Fibroblast of the aortic adventitia (primary cell): ENCODE data around the gene B3GNT8. TPM values are rescaled to one million over a fixed set of nuclear protein-coding genes. Genes with fewer than 3 reads are reported as not detected.

Experiments
- DNase-seq: peaks from one replicate; pipeline ENCODE4 v3.0.0-alpha.2; 2010; ENCODE audit warnings: low read depth
- H3K4me3 ChIP-seq: 2 replicates; pipeline ENCODE4 v1.5.1; 2011; ENCODE audit warnings: low read depth, mild to moderate bottlenecking, control low read depth, low read length, moderate library complexity
- total RNA-seq: library from RNA; depleted of rRNA; stranded (reverse); fragments of >200 nt; gene quantifications from 2 replicates; pipeline ENCODE4 v1.2.3, GENCODE V29; 2012; ENCODE audit warnings: low replicate concordance
- TF ChIP-seq, protein P1 (sequence below): IDR thresholded peaks from 2 replicates; pipeline ENCODE4 v1.5.1; 2011; ENCODE audit warnings: mild to moderate bottlenecking, low read length, control low read depth, inconsistent platforms; ENCODE audit not compliant: insufficient read depth

The B3GNT8 gene
- total RNA-seq, 1 donor: 2.1 TPM

DNA sequence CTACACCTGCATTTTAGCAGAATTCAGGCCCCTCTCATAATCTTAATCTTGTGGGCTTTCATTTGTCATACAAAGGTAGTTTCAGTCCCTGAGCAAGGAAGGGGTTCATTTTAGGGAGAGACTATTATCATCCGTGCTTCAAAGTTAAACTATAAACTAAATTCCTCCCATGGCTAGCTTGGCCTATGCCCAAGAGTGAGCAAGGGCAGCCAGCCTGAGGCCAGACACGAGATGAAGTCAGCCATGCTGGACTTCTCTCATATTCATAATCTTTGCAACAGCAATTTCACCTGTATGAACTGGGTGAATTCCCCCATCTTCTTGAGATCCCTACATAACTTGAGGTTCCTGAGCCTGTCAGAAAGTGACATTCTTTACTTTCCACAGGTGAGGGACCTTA, 28.8 kb upstream of the B3GNT8 start:
- peak; percentile 14 for DNase-seq
- H3K4me3 ChIP-seq: no peak overlapping the region
- TF ChIP-seq, protein P1, sequence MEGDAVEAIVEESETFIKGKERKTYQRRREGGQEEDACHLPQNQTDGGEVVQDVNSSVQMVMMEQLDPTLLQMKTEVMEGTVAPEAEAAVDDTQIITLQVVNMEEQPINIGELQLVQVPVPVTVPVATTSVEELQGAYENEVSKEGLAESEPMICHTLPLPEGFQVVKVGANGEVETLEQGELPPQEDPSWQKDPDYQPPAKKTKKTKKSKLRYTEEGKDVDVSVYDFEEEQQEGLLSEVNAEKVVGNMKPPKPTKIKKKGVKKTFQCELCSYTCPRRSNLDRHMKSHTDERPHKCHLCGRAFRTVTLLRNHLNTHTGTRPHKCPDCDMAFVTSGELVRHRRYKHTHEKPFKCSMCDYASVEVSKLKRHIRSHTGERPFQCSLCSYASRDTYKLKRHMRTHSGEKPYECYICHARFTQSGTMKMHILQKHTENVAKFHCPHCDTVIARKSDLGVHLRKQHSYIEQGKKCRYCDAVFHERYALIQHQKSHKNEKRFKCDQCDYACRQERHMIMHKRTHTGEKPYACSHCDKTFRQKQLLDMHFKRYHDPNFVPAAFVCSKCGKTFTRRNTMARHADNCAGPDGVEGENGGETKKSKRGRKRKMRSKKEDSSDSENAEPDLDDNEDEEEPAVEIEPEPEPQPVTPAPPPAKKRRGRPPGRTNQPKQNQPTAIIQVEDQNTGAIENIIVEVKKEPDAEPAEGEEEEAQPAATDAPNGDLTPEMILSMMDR: no peak

DNA sequence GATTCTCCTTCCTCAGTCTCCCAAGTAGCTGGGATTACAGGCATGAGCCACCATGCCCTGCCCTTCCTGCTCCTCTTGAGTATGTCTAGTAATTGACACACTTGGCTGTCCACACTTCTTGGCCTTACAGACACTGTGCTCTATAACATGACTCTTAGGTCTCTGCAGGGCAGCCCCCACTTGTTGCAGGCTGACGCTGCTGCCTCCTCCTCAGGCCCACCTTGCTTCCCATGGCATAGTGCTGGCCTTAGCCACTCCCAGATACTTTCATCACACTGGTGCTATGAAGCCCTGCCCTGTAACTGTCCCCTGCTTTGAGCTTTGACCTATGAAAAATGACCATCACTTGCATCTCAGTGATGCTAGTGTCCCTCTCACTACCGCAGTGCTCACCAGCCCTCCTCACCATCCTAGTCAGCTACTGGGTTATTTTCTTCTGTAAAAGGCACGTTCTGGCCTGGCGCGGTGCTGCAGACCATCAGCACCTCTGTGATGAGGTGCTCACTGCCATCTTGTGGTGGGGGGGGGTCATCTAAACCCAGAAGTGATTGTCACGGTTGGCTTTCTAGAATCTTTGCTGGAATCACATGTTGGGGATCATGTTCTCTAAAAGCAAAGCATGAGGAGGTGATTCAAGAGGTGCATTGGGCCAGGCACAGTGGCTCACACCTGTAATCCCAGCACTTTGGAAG, 25.6 kb upstream of the B3GNT8 start:
- H3K4me3 ChIP-seq: no peak overlapping the region
- DNase-seq: no peak
- TF ChIP-seq, protein P1: no peak

DNA sequence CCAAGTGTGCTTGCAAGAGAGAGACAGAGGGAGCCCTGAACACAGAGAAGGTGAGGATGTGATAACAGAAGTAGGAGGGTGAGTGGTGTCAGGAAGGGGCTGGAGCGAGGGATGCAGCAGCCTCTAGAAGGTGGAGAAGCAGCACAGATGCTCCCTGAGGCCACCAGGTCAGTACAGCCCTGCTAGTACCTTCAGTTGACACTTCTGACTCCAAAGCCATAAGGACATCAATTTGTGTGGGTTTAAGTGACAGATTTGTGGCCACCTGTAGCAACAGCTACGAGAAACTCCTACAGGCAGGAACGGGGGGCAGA, 22.6 kb upstream of the B3GNT8 start:
- H3K4me3 ChIP-seq: no peak overlapping the region
- DNase-seq: no peak
- TF ChIP-seq, protein P1: no peak

DNA sequence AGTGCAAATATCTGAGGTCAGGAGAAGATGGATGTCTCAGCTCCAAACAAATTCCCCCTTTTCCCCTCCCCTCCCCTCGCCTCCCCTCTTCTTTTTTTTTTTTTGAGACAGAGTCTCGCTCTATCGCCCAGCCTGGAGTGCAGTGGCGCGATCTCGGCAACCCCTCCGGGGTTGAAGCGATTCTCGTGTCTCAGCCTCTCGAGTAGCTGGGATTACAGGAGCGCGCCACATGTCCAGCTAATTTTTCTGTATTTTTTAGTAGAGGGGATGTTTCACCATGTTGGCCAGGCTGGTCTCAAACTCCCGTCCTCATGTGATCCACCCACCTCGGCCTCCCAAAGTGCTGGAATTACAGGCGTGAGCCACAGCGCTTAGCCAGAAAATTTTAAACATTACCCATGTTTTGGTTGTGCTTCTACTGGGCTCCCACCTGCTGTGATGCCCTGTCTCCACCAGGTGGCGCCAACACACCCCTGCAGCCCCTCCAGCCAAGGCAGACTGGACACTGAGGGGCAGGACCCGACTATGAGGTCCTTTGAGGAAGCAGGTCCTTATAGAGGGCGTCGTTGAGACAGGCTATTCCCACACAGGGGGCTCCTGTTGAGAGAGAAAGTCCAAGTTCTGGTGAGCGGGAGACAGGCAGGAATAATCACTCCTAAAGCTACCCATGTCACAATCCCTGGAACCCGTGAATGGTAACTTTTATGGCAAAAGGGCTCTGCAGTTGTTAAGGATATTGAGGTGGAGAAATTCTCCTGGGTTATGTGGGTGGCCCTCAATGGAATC, 22.1 kb upstream of the B3GNT8 start:
- TF ChIP-seq, protein P1: peak; percentile 98
- peak; percentile 72 for DNase-seq

DNA sequence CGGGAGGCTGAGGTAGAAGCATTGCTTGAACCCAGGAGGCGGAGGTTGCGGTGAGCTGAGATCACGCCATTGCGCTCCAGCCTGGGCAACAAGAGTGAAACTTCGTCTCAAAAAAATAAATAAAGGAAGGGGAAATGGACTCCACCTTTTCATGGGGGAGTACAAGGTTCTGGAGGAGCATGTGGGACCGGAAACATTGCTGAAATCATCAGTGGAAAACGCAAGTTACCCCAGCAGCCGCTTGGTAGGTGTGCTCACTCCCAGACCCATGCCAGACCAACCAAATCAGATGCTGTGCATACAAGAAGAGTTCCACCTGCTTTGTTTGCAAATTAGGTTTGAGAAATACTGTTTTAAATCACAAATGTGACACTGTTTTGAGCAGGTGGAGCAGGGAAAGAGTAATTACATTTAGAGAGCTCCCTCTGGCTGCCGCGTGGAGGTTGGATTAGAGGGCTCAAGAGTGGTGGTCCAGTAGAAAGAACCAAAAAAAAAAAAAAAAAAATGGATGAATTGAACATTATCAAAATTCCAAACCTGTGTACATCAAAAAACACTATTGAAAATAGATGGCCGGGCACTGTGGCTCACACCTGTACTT, 20.7 kb upstream of the B3GNT8 start:
- TF ChIP-seq, protein P1: no peak
- no peak overlapping the region for H3K4me3 ChIP-seq
- DNase-seq: no peak

More for the DNA sequence above, 22.1 kb upstream of the B3GNT8 start:
- peak overlapping the region; percentile 44 for H3K4me3 ChIP-seq

DNA sequence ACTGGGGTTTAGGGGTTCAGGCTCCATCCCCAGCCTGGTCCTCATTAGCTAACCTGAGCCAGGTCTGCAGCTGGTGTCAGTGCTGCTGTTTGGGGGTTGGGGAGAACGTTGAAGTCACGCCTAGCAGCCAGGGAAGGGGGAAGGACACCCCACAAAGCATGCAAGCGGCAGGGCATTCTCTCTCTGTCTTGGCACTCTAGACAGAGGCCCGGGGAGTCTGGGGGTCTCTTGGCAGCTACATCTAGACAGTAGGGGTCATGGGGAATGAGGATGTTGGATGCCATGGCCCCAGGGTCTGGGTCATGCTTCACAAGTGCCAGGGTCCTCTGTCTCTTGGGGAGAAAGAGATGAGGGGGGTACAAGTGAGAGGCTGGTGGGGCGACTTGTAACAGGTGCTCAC, 18.4 kb upstream of the B3GNT8 start:
- DNase-seq: no peak
- H3K4me3 ChIP-seq: no peak overlapping the region
- TF ChIP-seq, protein P1: no peak
